HG03460 (cell line): ENCODE results near the gene TTC28.
"Not testable (repeated sequence)": the region's sequence is repeated elsewhere in the genome, so short reads cannot be mapped to it uniquely, and the experiment has no call there.

ENCODE experiments used
- ATAC-seq: cut with Tn5 transposase; IDR thresholded peaks from one replicate; pipeline ENCODE4 v1.9.1; 2021; ENCODE audit not compliant: unreplicated experiment

TTC28 gene

GRCh38 chr22:28604966-28605761 lies 74.5 kb downstream of the TTC28 start:
- ATAC-seq: no peak

GRCh38 chr22:28601915-28602314 lies 77.7 kb downstream of the TTC28 start:
- no peak for ATAC-seq

DNA sequence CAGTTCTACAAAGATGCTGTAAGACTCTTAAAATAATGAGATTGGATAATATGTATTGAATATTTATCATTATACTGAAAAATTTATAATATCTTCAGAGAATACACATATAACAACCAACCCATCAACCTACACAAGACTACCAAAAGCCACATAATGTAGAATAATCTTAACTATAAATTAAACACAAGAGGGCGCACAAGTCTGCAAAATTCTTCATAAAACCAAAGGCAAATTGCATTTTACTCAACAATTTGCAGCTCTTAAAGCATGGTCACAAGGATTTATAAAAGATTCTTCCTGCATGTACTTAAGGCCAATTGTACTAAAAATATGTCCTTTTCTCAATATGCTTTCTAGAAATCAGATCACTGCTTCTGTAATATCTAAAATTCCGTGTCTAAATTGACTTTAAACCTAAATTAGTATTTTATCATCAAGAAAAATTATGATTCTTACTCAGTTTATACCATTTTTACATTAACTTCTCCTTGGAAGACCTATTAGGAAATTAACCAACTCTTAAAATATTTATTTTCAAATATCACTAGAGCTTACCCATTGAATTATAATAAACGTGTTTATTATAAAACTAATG lies 79.0 kb downstream of the TTC28 start:
- ATAC-seq: no peak

DNA sequence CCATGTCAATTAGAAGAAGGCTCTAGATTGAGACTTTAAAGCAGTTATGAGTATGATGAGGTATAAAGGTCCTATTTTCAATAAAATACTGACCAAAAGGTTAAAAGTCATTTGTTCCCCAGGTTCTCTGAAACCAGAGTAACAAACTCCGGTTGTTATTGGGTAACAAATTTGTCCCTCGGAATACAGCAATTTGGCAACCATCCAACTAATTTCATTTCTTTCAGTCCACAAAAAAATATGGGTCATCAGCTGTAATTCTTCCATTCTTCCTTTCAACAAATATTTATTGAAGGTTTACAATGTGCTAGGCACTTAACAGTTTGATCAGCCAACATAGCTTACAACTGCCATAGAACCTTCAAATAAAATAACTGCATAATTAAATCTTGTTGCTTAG lies 79.9 kb downstream of the TTC28 start:
- no peak for ATAC-seq

DNA sequence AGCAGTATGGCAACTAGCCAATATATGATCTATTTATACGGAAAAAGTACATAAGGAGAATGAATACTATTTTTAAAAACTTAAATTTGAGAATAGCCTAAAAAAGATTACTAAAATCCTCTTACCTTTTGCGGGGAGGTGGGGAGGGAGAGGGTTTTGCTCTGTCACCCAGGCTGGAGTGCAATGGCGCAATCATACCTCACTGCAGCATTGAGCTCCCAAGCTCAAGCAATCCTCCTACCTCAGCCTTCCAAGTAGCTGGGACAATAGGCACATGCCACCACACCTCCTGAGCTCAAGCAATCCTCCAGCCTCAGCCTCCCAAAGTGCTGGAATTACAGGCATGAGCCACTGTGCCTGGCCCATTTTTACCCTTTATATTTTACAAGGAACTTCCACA lies 82.0 kb downstream of the TTC28 start:
- ATAC-seq: no peak

DNA sequence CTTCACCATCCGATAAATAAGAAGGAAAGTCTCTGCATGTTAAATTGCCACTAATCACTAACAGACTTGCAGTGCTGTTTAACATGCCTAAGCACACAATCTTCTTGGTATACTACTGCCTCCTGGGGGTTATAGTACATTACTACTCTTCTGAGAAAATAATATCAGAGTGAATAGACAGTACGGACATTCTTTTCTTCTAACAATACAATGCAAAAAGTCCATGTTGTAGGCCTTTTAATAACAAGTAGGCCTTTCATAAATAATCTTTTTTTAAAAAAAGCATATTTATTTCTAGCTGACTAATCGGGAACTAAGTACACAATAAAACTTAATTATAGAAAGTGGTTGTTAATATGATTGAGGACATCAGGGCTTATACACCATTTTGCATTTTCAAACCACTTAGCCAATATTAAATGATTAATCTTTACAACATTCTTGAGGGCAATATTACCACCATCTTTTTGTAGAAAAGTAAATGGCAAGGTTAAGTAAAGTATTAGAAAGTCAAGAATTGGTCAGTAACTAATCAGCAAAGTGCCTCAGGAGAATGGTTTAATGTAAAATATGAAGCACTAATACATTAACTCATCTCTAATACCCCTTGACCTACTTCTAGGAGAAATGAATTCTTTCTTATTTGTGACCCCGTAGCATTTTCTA lies 84.7 kb downstream of the TTC28 start:
- no peak for ATAC-seq

- no peak for ATAC-seq
Observed at GRCh38 chr22:28594076-28594796, 85.4 kb downstream of the TTC28 start.

- no peak for ATAC-seq
Observed at GRCh38 chr22:28593299-28593698, 86.3 kb downstream of the TTC28 start.

GRCh38 chr22:28589102-28589750 lies 90.4 kb downstream of the TTC28 start:
- no peak for ATAC-seq

GRCh38 chr22:28585324-28585723 lies 94.3 kb downstream of the TTC28 start:
- no peak for ATAC-seq

DNA sequence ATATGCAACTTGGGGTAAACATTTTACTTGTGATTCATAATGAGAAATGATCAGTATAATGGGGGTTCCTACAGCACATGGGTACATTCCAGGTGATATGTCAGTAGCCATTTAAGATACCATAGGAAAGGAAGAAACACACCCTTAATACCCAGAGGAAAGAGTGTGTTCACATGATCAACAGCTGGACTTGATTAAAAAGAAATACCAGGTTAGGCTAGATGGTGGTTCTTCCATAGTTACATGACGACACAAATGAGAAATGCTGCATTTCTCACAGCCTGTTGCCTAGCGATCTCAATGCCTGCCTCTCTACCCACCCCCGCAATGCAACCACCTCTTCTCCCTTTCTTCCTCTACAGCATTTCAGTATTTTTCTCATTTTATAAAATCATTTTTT lies 96.8 kb downstream of the TTC28 start:
- no peak for ATAC-seq

- no peak for ATAC-seq
Observed at GRCh38 chr22:28581016-28581415, 98.6 kb downstream of the TTC28 start.

GRCh38 chr22:28576162-28576561 lies 103.5 kb downstream of the TTC28 start:
- ATAC-seq: no peak

- no peak for ATAC-seq
Observed at GRCh38 chr22:28574159-28574788, 105.4 kb downstream of the TTC28 start.

- ATAC-seq: no peak
Observed at GRCh38 chr22:28570696-28571373, 108.8 kb downstream of the TTC28 start.

GRCh38 chr22:28568974-28569373 lies 110.7 kb downstream of the TTC28 start:
- not testable (repeated sequence) for ATAC-seq

GRCh38 chr22:28568099-28568498 lies 111.5 kb downstream of the TTC28 start:
- no peak for ATAC-seq

DNA sequence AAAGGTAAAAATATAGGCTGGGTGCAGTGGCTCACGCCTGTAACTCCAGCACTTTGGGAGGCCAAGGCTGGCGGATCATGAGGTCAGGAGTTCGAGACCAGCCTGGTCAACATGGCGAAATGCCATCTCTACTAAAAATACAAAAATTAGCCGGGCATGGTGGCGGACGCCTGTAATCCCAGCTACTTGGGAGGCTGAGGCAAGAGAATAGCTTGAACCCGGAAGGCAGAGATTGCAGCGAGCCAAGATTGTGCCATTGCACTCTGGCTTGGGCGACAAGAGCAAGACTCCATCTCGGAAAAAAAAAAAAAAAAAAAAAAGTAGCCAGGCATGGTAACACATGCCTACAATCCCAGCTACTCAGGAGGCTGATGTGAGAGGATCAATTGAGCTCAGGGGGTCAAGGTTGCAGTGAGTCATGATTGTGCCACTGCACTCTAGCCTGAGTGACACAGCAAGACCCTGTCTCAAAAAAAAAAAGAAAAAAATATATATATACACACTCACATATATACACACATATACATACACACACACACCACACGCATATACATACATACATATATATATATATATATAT lies 112.6 kb downstream of the TTC28 start:
- ATAC-seq: not testable (repeated sequence)

DNA sequence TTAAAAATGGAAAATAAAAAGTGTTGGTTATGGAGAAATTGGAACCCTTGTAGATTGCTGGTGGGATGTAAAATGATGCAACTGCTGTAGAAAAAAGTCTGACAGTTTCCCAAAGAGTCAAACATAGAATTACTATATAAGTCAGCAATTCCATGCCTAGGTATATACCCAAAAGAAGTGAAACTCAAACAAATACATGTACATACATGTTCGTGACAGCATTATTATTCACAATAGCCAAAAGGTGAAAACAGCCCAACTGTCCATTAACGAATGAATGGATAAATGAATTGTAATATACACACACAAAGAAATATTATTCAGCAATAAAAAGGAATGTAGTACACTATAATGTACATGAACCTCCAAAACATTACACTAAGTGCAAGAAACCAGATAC lies 116.0 kb downstream of the TTC28 start:
- ATAC-seq: no peak

DNA sequence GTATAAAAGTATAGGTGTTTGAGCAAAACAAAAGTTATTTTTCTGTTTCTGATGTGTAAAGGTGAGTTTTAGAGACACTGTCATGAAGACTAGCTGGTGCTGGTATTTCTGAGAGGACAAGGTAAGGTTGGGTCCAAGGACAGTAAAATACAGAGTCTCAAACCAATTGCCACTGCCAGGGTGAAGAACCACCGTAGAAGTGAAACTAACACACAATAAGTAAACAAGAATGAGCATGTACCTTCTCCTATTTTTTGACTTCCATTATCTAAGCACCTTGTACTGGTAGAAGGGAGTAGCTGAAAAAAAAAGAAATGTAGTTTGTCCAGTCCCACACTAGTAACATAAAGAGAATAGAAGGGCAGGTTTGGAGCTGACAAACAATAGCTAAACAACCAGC lies 117.3 kb downstream of the TTC28 start:
- ATAC-seq: no peak
